Brain pericyte (primary cell): ENCODE measurements around the gene CD79A.
"Not testable (repeated sequence)": the region's sequence is repeated elsewhere in the genome, so short reads cannot be mapped to it uniquely, and the experiment has no call there.

Source experiments
- DNase-seq: peaks from one replicate; pipeline ENCODE4 v3.0.0-alpha.2; 2012; ENCODE audit warnings: low read depth, low spot score

The CD79A gene

DNA sequence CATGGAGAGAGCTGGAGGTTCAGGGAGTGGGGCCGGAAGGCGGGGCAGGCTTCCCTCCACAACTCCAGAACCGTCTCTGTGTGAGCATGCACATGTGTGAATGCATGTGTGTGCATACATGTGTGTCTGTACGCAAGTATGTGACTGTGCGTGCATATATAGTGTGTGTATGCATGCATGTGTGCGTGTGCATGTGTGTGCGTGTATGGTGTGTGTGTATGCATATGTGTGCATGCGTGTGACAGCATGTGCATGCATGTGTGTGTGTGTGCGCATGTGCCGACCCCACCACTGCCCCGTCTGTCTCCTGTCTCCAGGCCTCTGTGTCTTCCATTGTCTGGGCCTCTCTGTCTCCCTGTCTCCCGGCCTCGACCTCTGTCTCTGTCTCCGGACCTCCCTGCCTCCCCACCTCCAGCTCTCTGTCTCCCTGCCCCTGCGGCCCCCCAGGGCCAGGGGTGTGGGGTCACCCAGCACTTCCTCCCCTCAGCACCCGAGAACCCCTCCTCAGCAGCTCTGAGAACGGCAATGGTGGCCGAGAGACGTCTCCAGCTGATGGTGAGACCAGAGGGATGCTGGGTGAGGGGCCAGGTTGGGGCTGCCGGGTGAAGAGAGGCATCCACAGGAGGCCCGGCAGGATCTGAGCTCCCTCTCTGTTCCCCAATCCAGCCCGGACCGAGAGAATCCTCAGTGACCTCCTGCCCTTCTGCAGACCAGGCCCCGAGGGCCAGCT is 28.4 kb downstream of the CD79A start:
- DNase-seq: no peak

DNA sequence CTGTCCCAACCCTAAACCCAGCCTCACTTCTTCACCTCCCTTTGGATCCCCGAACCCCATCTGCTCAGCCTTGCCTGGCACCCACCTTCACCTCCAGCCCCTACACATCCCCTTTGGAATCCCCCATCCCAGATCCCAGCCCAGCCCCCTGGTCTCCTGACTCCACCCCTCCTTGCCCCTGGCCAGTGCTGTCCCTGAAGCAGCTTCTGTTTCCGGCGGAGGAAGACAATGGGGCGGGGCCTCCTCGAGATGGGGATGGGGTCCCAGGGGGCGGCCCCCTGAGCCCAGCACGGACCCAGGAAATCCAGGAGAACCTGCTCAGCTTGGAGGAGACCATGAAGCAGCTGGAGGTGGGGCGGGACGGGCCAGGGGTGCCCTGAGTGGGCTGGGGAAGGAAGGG is 29.2 kb downstream of the CD79A start:
- DNase-seq: no peak

DNA sequence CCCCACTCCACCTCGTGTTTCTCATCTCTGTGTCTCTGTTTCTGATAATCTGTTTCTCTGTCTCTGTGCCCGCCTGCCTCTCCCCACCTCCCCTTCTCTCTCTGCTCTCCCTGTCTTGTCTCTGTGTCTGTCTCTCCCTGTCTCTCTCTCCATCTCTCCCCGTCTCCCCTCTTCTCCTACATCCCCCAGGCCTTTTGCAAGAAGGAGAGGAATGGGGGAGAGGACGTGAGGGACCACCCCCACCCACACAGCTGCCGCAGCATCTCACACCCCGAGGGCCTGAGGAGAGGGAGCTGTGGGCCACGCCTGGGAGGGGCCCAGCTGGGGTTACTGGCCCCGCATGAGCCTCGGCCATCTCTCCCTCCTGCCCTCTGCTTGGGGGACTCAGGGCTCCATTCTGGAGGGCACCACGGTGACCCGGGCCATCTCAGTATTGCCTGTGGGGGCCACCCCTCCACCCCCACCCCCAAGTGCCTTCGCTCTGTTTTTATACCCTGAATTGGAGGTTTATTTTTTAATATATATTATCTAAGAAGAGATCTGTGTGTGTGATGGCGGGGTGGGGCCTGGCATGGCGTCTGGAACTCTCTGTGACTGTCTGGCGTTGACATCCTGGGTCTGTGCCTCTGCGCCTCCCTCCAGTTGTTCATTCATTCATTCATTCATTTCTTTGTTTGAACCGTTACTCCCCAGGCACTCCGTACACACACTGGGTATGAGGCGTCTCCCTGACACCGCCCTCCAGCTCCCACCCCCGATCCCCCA is 30.0 kb downstream of the CD79A start:
- DNase-seq: no peak

DNA sequence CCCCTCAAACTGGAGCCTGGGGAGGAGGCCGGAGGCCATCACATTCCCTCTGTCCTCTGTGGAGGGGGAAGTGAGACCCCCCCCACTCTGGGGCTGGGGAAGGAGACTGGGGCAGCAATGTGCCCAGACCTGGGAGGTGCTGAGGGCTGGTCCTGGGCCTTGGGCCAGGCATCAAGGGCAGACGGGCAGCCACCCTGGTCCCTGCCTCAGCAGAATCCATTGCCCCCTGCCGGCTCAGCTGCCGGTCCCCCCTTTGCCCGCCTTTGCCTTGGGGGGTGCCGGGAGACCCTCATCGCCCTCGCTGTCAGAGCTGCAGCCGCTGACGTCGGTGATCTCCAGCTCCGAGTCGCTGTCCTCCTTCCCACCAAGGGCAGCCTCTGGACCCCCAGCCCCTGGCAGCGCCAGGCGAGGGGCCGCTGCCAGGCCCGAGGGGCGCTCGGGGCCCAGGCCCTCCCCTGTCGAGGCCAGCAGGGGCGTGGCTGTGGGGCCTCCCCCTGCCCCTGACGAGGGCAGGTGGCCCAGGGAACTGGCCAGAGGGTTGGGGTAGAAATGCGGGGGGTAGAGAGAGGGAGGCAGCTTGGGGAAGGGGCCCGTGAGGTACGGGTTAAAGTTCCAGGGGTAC is 31.0 kb downstream of the CD79A start:
- no peak for DNase-seq

DNA sequence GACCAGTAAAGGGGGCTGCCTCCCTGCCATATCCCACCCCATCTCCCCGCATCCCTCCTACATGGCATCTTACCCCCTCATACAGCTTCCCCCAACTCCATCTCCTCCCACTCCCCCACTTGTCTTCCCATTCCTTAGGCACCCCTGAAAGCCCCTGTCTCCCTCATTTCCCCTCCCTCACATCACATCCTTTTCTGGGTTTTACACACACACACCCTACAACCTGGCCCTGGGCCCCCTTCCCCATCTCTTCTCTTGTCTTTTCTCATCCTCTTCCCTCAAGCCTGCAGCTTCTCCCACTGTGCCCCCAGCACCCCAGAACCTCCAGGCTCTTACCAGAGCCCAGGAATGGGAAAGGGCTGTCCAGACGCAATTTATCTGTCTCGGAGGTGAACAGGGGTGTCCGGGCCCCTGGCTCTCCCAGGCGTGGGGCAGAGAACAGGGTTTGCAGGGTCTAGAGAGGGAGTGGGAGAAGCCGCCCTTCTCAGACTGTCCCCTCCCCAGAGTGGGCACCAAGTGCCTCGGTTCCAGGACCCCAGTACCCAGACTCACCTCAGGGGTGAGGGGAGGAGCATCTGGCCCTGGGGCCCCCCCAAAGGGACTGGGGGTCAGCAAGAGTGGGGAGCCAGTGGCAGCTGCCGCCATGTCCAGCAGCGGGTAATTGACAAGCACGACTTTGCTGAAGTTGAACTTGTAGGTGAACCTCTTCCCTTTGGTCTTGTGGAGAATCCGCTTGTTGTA is 31.8 kb downstream of the CD79A start:
- DNase-seq: no peak

DNA sequence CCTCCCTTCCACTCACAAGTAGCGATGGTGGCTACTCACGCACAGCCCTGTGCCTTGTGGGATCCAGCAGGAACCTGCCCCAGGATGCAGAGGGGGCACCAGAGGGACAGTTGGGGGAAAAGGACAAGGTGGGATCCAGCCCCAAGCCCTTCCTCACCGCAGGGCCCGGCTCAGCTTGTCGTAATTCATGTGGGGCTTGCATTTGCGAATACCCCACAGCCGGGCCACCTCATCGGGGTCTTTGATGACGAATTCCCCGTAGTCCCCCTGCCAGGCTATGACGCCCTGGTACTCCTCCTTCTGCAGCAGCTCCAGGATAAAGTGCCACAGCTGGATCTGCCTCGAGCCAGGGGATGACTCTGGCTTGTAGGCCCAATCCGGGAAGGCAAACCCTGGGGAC is 32.6 kb downstream of the CD79A start:
- no peak for DNase-seq

DNA sequence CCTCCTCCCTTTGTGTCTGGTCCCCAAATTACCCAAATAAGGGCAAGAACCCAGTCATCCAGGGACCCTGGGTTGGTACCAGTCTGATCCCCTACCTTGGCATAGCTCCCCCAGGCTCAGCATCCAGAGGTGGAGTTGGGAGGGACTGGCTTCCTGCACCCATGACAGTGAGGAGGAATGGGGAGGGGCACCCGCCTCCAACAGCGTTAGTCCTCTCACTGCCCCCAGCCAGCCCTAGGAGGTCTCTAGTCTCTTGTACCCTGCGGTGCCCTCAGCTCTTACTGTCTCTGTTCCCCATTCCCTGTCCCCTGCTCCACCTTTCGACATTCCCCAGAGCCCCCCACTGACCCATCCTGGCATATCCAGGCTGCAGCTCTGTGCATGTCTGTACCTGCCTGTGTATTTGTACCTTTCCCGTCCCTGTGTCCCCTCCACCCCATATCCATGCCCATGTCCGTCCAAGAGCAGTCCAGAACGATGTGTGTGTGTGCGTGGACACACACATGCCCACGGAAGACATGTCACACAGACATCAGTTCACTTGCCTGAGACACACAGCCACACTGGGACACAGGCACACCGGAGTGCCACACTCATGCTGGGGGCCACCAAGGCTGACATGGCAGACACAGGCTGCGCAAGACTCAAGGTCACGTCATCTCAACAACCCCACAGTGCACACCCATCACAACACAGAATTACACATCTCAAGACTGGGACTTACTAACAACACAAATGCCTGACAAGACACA is 33.3 kb downstream of the CD79A start:
- no peak for DNase-seq

DNA sequence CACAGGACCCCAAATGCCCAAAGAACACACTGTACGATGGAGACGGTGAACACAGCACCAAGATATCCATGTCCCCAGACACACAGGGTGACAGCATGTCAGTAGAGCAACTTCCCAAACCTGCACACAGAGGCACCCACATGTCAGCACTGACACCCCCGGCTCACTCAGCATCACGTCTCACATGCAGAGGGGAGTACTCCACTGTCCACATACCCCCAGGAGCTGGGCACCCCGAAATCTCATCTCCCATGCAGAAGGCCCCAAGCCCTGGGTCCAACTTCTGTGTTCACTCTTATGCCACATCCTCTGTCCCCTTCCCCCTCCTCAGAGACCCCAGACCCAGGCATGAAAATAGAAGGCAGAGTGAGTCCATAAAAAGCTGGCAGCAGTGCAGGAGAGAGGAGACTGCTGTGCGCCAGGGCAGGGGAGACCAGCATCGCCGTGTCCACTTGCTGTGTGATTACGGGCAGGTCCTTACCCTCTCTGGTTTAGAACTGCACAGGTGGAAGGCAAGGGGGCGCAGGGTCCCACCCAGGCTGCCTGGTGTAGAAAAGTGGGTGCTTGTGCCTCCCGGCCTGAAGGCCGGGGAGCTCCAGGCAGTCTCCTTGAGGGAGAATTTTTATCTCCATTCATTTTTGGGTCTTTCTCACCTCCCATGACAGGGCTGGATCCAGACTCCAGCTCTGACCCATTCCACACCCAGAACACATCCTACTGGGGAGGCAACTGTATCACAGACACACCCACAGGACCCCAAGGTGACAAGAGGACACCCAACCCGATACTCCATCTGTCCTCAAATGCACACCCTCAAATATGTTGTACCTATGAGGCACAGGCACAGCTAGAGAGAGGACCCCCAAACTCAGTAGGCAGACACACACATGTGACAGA is 34.2 kb downstream of the CD79A start:
- DNase-seq: no peak

DNA sequence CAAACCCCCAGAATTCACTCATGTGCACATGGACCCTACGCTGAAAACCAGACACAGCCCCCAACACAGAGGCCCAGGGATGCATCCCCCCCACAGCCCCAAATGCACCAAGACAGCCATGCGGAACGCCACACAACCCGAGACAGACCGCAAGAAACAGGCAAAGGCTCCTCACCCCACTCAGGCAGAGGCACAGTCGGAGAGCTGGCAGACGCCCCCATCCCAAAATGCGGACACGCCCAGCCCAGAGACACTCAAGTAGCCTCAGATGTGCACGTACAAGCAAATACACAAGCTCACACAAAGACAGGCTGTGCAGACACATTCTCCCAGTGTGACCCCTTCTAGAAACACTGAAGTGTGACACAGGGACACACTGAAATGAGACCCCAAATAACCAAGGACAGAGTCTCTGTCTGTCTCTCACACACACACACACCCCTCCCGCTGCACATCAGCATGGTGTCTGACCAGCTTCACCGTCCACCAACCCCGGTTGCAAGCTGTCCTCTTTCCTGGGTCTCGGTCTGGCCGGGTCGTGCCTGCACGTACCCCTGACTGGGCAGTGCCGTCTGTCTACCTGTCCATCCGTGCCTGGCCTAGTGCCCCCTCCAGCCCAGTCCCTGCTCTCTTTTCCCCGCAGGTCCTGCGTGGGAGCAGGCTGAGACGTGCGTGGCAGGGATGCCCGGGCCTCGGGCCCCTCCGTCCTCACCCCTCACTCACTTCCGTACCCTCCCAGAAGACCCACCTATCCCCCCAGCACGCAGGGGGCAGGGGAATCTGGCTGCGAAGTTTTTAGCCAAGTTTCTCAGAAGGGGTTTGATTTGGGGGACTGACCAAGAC is 35.0 kb downstream of the CD79A start:
- DNase-seq: no peak

DNA sequence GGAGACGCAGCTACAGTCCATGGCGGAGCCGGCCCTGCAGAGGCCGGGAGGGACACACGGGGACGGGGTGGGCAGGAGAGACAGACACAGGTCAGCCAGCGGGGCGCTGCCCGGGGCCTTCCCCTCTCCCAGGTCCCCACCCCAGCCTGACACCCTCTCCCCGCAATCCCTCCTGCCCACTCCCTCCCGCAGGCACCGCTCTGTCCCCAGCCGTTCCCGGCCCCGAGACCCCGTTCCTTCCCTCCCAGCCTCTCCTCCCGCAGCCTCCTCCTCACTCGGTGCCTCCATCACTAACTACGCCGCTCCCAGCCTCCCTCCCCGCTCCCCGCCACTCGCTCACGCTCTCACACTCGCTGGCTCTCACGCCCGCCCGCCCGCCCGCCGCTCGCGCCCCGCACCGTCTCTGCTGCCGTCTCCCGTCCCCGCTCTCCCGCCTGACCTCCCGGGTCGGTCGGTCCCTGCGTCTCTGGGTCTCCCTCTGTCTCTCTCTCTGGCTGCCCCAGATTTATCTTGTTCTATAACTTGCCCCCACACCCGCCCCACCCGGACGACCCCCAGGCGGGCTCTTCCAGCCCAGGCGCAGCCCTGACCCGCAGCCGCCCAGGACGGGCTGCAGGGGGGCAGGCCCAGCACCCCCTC is 35.9 kb downstream of the CD79A start:
- DNase-seq: no peak

DNA sequence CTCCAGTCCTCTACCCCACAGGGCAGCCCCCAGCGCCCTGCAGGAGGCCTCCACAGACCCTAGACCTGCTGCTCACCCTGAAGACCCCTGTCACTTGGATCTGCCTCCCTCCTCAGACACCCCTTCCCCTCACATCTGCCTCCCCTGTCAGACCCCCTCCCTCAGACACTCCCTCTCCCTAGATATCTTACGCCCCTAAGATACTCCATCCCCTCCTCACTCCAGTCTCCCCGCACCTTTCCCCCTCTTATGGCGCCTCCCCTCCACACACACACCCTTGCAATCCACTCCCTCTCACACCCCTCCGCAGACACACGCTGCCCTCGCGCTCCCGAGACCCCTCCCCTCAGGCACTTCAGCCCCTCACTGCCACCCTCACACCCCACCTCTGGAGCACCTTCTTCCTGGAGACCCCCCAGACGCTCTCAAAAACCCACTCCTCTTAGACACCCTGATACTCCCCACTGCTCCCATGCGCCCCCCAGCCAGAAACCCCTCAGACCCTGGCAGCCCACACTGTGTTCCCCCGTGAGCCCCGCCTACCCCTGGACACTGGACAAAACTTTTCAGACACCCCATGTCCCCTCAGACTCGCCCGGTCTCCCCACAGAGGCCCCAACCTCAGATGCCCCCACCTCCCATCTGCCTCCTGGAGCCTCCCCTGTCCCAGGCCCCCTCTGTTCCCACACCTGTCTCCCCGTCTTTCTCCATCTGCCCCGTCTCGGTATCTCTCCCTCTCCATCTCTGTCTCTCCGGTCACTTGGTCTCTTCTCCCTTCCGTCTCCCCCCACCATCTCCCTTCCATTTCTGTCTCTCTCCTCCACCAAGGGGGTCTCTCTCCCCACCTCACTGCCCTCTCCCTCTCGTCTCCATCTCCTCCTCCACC is 36.7 kb downstream of the CD79A start:
- no peak for DNase-seq

DNA sequence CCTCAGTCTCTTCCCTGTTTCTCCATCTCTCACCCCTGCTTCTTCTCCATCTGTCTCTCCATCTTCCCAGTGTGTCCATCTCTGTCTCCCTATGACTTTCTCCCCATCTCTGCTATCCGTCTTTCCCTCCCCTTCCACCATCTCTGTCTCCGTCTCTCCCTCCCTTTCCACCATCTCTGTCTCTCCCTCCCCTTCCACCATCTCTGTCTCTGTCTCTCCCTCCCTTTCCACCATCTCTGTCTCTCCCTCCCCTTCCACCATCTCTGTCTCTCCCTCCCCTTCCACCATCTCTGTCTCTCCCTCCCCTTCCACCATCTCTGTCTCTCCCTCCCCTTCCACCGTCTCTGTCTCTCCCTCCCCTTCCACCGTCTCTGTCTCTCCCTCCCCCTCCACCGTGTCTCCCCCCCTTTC is 37.4 kb downstream of the CD79A start:
- DNase-seq: not testable (repeated sequence)

DNA sequence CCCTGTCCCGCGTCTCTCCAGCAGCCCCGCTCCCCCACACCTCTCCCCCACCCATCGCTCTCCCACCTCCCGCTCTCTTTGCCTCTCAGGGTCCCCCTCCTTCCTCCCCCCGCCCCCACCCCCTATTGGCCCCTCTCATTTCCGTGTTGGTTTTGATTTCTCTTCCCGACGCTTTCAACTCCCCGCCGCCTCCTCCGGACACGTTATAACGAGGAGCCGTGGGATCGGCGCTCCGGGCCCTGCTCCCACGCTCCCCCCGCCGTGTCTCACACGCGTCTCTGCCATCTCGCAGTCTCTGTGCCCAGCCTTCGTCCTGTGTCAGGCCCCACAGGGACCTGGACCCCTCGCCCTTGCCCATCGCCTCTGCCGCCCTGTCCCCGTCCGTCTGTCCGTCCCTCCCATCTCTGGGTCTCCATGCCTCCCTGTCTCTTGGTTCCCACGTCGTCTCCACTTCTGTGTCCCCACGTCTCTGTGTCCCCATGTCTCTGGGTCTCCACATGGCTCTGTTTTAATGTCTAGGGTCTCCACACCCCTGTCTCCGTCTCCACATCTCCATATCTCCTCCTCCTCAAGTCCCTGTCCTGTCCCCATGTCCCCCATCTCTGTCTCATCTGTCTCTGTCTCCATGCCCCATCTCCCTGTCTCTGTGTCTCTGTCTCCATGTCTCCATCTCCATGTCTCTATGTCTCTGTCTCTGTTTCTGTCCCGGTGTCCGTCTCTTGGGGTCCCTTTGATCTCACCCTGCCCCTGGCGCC is 38.1 kb downstream of the CD79A start:
- DNase-seq: no peak

DNA sequence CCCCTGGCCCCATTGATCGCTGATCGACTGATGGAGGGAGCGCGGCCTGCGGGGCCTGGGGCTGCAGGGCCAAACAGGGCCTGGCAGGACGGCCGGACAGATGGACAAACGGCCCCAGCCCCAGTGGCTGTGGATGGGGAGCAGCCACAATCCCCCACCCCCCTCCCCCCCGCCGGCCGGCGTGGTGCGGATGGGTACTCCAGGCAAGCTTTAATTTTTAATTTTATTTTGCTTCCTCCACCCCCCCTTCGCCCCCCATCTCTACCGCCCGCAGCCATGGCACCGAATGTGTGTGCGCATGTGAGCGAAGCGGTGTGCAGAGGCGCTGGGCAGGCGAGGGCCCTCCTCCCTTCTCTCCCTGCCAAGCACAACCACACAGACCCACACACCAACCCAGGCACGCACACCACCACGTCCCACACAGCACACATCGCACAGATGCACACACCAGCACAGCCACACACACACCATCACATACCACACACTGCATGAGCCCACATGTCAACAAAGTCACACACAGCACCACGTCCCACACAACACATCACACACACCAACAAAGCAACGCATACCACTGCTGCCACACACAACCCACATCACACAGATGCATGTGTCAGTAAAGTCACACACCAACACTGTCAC is 38.8 kb downstream of the CD79A start:
- no peak for DNase-seq

DNA sequence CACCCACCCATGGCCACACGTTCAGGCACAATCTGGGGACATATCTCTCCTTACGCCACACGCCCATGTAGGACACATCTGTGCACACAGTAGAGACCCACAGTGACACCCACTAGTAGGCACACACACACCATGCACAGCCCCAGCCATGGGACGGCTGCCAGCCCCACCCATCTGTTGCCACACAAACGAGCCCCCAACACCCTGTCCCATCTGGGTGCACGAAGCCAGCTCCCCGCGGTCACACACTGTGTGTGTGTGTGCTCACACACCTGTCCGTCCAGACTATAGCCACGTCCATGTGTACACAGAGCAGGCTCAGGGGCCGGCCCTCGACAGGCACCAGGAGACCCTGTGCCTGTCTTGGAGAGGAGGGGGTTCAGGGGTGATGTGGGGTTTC is 40.6 kb downstream of the CD79A start:
- DNase-seq: no peak

DNA sequence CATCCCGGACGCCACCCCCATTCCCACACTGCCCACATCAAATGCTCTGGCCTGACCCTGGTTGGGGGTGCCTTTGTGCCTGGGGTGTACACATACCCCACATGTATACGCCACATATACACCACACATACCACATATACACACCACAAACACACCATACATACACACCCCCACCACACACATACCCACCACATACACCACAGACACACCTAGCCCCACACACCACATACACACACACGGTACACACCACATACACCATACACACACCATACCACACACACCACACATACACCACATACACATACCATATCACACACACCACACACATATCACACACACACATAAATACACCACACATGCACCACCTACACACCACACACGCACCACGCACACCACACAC is 41.0 kb downstream of the CD79A start:
- DNase-seq: no peak
